ENCODE measurements around the gene GTF2F1.
A peak's percentile ranks its signal among the peaks of the same experiment; 100 is the strongest.
"Not testable (repeated sequence)": the region's sequence is repeated elsewhere in the genome, so short reads cannot be mapped to it uniquely, and the experiment has no call there.

The GTF2F1 gene

GRCh38 chr19:6381030-6381750, 11.8 kb downstream of the GTF2F1 start:
- no peak for DNase-seq

- no peak for DNase-seq
Measured at GRCh38 chr19:6379744-6380143, 13.2 kb downstream of the GTF2F1 start.

DNA sequence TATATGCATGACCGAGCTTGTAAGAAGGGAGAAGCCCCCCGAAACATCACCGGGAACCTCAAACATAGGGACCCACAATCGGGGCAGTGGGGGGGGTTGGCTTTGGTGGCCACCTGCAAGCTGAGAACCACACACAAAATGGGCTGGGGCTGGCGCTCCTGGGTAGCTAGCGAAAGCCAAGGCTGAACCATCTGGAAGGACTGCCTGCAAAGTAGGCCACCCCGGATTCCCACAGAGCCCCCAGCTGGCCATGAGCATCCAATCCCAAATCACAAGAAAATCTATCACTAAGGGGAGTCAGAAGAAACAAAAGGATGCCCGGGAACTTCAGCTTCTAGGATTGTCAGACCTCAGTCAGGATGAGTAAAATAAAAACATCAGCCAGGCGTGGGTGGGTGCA, 14.5 kb downstream of the GTF2F1 start:
- DNase-seq = no peak

DNA sequence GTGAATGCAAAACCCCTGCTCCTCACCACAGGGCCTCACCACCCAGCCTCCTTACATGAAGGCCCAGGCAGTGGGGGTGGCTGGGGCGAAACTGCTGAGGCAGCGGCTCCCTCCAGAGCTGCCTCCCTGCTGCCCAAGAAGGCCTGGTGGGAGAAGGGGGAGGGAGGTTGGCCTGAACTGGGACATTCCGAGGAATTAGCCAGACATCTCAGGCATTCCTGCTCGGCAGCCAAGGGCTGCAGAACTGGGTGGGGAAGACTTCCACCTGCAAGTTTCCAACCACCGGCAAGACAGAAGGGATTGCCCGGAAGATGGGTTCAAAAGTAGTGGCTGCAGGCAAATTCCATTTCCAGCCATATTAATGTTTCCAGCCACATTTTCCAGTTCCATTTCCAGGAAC, 14.9 kb downstream of the GTF2F1 start:
- DNase-seq = no peak

- no peak for DNase-seq
Measured at GRCh38 chr19:6376512-6377190, 16.3 kb downstream of the GTF2F1 start.

GRCh38 chr19:6375411-6376010, 17.5 kb downstream of the GTF2F1 start, which contains the start of gene PSPN:
Gene PSPN (minus strand): TSS chr19:6375933. CDS start chr19:6375849, 84 bp downstream.
- no peak for DNase-seq

DNA sequence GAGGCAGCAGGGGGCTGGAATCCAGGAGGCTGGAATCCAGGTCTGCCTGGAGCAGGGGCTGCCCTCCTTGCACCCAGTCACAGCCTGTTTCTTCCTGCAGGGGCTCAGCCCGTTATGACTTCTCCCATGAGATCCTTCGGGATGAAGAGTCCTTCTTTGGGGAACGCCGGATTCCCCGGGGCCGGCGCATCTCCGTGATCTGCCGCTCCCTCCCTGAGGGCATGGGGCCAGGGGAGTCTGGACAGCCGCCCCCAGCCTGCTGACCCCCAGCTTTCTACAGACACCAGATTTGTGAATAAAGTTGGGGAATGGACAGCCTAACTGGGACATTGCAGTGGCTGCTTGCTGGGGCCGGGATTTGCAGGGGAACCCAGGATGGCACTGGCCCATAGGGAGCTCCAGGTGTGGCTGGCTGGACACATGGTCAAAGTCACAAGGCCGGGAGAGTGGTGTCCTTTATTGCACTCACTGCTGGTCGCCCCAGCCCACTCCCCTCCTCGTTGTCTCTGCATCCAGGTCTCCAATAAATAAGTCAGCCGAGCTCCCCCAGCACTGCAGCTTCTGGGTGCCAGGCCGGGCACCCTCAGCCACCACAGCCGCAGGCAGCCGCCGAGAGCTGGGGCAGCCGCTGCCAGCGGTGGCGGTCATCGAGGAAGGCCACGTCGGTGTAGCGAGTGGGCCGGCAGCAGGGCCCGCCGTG, 18.1 kb downstream of the GTF2F1 start:
- DNase-seq = no peak

- no peak for DNase-seq
Measured at GRCh38 chr19:6374161-6374709, 18.7 kb downstream of the GTF2F1 start.

DNA sequence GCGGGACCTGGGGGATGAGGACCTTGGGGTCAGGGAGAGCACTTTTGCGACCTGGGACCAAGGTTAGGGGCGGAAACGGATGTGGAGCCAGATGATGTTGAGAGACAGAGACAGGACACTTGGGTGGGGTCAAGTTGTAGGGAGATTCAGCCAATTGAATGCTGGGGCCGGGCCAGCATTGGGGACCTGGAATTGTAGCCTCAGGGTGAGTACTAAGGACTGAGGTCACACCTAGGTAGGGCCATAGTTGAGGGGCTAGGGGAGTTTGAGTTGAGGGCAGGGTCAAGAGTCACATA, 19.2 kb downstream of the GTF2F1 start:
- DNase-seq = no peak

- DNase-seq = peak; percentile 76
Measured at GRCh38 chr19:6373096-6373812, 19.7 kb downstream of the GTF2F1 start.

GRCh38 chr19:6372594-6373095, 20.3 kb downstream of the GTF2F1 start, which contains the start of gene ALKBH7:
Gene ALKBH7 (plus strand): TSS chr19:6372794. CDS start chr19:6372821, 27 bp downstream.
- DNase-seq = peak; percentile 37

- DNase-seq = no peak
Measured at GRCh38 chr19:6364353-6364752, 28.6 kb downstream of the GTF2F1 start.

DNA sequence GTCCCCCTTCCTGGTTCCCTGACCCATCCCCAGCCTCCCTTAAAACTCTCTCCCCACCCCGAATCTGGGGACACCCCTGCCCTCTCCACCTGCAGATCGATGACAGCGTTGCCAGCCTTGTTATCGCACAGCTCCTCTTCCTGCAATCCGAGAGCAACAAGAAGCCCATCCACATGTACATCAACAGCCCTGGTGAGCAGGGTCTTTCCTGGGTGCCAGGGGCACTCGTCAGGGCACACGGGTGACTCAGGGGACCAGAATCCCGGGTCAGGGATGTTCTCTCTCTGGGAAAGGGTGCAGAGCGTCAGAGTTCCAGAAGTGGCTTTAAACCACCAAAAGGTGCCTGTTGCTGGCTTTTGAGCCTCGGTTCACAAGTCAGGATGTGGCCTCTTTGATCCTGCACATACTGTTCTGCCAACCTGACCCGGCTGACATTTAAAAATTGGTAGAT, 30.6 kb downstream of the GTF2F1 start:
- DNase-seq = no peak

- DNase-seq = no peak
Measured at GRCh38 chr19:6362027-6362350, 31.0 kb downstream of the GTF2F1 start.

- DNase-seq = not testable (repeated sequence)
Measured at GRCh38 chr19:6360857-6361216, 32.1 kb downstream of the GTF2F1 start.

GRCh38 chr19:6360445-6360844, 32.5 kb downstream of the GTF2F1 start:
- not testable (repeated sequence) for DNase-seq

GRCh38 chr19:6359568-6360341, 33.2 kb downstream of the GTF2F1 start:
- no peak for DNase-seq

DNA sequence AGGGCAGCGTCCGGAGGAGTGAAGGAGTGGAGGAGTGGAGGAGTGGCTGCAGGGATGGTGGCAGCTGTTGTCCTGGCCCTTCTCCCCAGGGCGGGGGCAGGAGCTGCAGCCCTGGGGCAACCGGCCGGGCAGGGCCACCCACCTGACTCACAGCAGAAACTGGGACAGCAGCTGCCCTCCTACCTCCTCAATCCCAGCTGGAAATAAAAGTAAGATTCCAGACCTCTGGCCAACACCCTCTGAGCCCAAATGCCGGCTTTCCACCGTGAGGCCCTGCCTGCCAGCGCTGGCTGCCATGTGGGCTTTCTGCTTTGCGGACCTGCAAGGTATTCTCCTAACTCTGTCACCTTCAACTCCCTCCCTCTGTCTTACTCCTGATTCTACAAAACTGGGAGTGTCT, 35.0 kb downstream of the GTF2F1 start:
- no peak for DNase-seq

DNA sequence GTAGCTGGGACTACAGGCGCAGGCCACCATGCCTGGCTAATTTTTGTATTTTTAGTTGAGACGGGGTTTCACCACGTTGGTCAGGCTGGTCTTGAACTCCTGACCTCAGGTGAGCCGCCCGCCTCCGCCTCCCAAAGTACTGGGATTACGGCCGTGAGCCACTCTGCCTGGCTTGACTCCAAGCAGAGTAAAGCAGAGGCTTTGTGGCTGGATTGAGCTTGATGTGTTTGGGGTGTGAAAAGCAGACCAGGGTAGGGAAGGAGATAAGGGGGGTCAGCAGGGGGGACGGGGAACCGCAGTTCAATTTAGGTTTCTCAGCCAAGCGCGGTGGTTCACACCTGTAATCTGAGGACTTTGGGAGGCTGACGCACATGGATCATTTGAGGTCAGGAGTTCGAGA, 35.8 kb downstream of the GTF2F1 start:
- no peak for DNase-seq

- DNase-seq = not testable (repeated sequence)
Measured at GRCh38 chr19:6355321-6356040, 37.5 kb downstream of the GTF2F1 start.

GRCh38 chr19:6354098-6354674, 38.8 kb downstream of the GTF2F1 start:
- no peak for DNase-seq

Measured in 8988T (cell line).